HepG2 (cell line): ENCODE data around the gene FOXJ2.

ENCODE experiments used
- ATF3 ChIP-seq: sonication (generic); formaldehyde crosslinking; IDR thresholded peaks from 2 replicates; pipeline ENCODE4 v1.4.0; 2020; ENCODE audit warnings: missing genetic modification reagents
- BCL6 ChIP-seq: IDR thresholded peaks from 2 replicates; pipeline ENCODE4 v1.6.1; 2016; ENCODE audit warnings: missing genetic modification reagents, missing compliant biosample characterization
- MYC ChIP-seq: sonication (generic); formaldehyde crosslinking; IDR thresholded peaks from 2 replicates; pipeline ENCODE4 v1.9.0; 2021; ENCODE audit warnings: missing genetic modification reagents, borderline replicate concordance
- ZBTB40 ChIP-seq, 2 experiments: fragments of 450-650 bp in 1 of 2; sonication (generic) in 1 of 2; formaldehyde crosslinking in 1 of 2; IDR thresholded peaks; 2 replicates each; pipeline versions ENCODE4 v1.6.1 to v1.8.0; 2016 to 2022; ENCODE audit warnings: antibody characterized with exemption in 1 of 2, mild to moderate bottlenecking in 1 of 2, missing genetic modification reagents in 1 of 2
- ZNF20 ChIP-seq: sonication (generic); formaldehyde crosslinking; IDR thresholded peaks from 2 replicates; pipeline ENCODE4 v1.4.0; 2020; ENCODE audit warnings: mild to moderate bottlenecking, moderate library complexity, missing genetic modification reagents

DNA sequence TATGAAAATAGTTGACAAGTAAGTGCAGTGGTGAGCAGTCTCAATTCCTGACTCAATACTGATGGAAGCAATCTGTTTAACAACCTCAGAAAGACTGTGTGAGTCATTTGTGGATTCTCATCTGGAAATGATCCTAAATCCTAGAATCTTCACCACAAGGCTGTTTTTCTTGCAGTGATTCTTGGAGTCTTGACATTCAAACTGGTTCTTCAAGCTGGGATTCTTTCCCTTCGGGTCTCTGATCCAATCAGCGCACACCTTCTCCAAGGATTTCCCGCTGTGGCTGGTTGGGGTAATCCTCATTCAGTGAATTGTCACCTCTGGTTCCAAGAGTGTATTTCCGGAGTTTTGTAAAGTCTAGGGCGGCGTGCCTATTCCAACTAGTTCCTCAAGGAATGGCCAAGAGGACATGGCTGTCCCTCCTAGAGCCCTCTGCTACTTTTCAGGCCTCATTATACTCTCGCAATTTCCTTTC, 37.7 kb upstream of the FOXJ2 start:
- TF ChIP-seq ATF3 (CRISPR knock-in tag) (no peak), MYC (CRISPR knock-in tag) (no peak), ZNF20 (no peak), ZBTB40 (IDR thresholded peaks at IDR 0.05) (no peak), ZBTB40 (CRISPR knock-in tag; IDR thresholded peaks at IDR 0.05) (no peak), BCL6 (CRISPR knock-in tag) (no peak)
